NCI-H128 (cell line): Measurements from ENCODE around the gene RPH3AL.
"Not testable (repeated sequence)": the region's sequence is repeated elsewhere in the genome, so short reads cannot be mapped to it uniquely, and the experiment has no call there.

Experiments used
- DNase-seq: peaks from one replicate; lab custom pipeline; 2025; ENCODE audit not compliant: unreplicated experiment; lab: John Stamatoyannopoulos, UW

RPH3AL gene

GRCh38 chr17:205817-206216 lies 146.8 kb downstream of the RPH3AL start:
- DNase-seq = no peak

GRCh38 chr17:205148-205669 lies 147.4 kb downstream of the RPH3AL start:
- DNase-seq = no peak

GRCh38 chr17:204427-205147 lies 148.0 kb downstream of the RPH3AL start:
- DNase-seq = no peak

GRCh38 chr17:202501-202951 lies 150.1 kb downstream of the RPH3AL start:
- DNase-seq = no peak

- DNase-seq = not testable (repeated sequence)
These were observed 150.9 kb downstream of the RPH3AL start for GRCh38 chr17:201736-202135.

- DNase-seq = not testable (repeated sequence)
These were observed 151.3 kb downstream of the RPH3AL start for GRCh38 chr17:201257-201656.

GRCh38 chr17:200586-200985 lies 152.0 kb downstream of the RPH3AL start:
- no peak for DNase-seq

- no peak for DNase-seq
These were observed 152.6 kb downstream of the RPH3AL start for GRCh38 chr17:199806-200545.

- DNase-seq = no peak
These were observed 153.4 kb downstream of the RPH3AL start for GRCh38 chr17:199191-199604.

GRCh38 chr17:198225-198624 lies 154.4 kb downstream of the RPH3AL start:
- DNase-seq = not testable (repeated sequence)

- DNase-seq = no peak
These were observed 155.3 kb downstream of the RPH3AL start for GRCh38 chr17:197352-197751.

GRCh38 chr17:194828-195602 lies 157.6 kb downstream of the RPH3AL start:
- DNase-seq = no peak

GRCh38 chr17:193841-194806 lies 158.5 kb downstream of the RPH3AL start:
- DNase-seq = no peak

- no peak for DNase-seq
These were observed 159.2 kb downstream of the RPH3AL start for GRCh38 chr17:193426-193810.

GRCh38 chr17:192666-193425 lies 159.8 kb downstream of the RPH3AL start:
- DNase-seq = no peak

- no peak for DNase-seq
These were observed 163.2 kb downstream of the RPH3AL start for GRCh38 chr17:189444-189843.

GRCh38 chr17:187130-187529 lies 165.5 kb downstream of the RPH3AL start:
- no peak for DNase-seq

- no peak for DNase-seq
These were observed 167.0 kb downstream of the RPH3AL start for GRCh38 chr17:185445-186138.

GRCh38 chr17:183021-183420 lies 169.6 kb downstream of the RPH3AL start:
- DNase-seq = no peak
